ENCODE data around the gene MEIS1.
"Not testable (repeated sequence)": the region's sequence is repeated elsewhere in the genome, so short reads cannot be mapped to it uniquely, and the experiment has no call there.

MEIS1 gene

DNA sequence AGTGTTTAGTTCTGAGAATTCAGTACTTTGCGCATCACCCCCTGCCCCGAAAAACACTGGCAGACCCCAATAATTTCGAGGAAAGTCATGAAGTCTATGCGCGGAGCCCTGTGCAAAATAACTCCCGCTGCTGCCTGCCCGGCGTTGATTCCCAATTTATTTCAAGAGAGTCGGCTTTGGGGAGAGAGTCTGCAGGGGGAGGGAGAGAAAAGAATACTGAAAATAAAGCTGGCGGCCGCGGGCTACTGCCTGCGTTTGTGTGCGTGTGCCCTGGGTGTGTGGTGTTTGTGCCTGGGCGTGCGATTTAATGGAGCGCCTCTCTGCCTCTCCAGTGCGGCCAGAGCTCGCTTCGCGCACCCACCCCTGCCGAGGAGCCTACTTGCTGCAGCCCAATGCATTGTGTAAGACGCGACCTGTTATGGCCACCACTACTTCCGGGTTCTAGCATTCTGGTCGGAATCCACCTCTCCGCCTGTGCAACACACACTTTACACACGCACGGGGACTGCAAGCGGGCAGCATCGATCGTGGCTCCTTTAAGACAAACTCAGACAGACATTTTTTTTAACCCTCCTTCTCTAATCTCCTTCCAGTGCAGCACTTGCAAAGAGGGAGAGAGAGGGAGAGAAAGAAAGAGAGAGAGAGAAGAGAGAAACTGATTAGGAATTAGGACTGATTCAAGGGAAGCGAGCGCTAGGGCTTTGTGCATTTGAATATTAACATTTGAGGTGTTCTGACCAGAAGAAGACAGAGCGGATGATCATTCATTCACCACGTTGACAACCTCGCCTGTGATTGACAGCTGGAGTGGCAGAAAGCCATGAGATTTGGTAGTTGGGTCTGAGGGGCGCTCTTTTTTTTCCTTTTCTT, at the start of gene MEIS1:
Gene MEIS1, plus strand, starts transcription at position 447 of the 870 bp plus-strand sequence. CDS start 732 bp downstream, outside the sequence.
- DNase-seq (ENCODE audit: low spot score): peak; percentile 43

DNA sequence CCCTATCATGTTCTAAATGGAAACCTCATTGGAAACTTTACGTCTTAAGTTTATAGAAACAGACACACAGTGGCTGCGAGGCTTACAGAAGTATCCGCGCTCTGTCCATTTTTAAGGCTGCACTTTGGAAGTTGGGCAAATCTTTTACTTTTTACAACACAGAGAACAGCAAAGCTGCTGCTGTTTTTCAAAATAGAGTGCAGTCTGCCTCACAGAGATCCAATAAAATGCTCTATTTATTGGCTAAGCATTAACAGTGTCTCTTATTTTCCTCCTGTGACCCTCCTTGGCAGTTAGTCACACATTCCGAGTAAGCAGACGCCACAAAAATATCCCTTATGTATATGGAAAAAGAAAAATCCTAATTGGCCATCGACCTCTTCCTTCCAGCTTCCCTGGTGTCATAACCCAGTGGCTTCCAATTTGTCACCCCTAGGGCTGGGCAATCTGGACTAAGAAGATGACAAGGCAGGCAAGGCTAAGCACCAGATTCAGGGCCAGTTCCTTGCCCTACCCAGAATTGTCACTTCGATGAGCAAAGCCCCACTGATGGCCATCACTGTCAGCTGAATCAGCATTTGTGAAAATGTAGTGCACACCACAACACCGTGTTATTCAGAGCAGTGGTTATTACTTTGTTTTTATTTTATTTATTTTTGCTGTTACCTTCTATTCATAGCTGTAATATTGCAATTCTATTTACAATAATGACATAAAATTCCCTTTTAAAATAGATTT, 47.7 kb upstream of the MEIS1 start:
- DNase-seq (ENCODE audit: low spot score): no peak

DNA sequence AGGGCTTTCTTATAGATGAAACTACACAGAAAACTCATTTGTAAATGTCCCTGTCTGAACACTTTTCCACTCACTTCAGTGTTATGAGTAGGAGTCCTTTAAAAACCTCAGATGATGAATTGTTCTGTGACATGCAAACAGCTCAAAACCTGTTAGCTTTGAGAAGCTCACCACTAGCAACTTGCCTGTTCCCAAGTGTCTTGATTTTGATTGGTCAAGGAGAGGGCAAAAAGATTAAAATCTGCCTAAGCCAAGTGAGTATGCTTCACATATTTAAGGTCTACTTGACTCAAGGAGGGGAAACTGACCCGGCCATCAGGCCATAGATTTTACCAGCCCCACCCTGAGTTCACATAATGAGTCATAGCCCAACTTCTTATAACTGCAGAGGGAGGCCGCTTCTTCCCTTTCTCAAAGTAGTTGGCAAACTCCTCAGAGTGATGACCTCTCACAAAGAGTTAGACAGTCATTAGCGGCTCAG, 45.2 kb upstream of the MEIS1 start:
- no peak for DNase-seq (ENCODE audit: low spot score)

DNA sequence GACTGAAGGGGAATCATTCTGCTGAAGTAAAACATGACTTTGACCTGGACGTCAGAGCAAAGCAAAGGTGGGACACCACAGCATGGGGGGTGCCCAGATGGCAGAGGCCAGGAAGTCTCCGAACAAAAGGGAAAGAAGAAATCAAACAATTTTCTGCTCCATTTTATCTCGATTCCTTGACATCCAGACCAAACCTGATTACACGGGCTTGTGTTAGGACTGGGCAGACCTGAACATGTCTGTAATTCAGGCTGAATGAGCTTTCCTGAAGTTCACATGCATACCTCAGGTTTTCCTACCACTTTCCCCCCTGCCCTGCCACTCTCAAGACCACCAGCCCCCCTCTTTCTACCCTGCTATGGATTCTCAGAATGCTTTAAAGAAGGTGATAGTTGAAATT, 44.8 kb upstream of the MEIS1 start:
- no peak for DNase-seq (ENCODE audit: low spot score)

DNA sequence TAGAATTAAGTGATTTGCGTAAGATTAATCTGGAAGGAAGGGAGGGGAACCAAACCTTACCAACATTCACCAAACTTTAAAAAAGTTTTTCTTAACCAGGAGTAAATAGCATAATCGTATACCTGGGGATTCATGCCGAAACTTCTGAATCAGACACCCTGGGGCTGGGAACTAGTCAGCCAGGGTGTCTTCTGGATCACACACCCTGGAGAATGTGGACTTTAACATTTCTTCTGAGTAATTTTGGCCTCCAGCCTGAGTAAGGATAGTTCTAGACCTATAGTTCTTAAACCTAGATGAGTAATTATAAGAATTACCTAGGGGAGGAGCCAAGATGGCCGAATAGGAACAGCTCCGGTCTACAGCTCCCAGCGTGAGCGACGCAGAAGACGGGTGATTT, 44.1 kb upstream of the MEIS1 start:
- DNase-seq (ENCODE audit: low spot score): no peak

DNA sequence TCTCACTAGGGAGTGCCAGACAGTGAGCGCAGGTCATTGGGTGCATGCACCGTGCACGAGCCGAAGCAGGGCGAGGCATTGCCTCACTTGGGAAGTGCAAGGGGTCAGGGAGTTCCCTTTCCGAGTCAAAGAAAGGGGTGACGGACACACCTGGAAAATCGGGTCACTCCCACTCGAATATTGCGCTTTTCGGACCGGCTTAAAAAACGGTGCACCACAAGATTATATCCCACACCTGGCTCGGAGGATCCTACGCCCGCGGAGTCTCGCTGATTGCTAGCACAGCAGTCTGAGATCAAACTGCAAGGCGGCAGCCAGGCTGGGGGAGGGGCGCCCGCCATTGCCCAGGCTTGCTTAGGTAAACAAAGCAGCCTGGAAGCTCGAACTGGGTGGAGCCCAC, 43.7 kb upstream of the MEIS1 start:
- DNase-seq (ENCODE audit: low spot score): not testable (repeated sequence)

DNA sequence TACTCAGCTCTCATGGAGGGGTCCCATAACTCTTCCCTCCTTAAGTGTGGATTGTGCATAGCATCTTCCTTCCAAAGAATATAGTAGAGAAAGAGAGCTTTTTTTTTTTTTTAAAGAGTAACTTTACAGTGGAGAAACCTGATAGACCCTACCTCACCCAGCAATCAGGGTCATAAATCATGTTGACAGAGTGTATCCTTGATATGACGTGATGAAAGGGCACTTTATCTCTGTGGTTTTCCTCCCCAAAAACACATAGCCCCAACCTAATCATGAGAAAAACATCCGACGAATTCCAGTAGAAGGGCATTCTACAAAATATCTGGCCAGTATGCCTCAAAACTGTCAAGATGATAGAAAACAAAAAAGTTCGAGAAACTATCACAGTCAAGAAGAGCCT, 29.5 kb upstream of the MEIS1 start:
- no peak for DNase-seq (ENCODE audit: low spot score)

DNA sequence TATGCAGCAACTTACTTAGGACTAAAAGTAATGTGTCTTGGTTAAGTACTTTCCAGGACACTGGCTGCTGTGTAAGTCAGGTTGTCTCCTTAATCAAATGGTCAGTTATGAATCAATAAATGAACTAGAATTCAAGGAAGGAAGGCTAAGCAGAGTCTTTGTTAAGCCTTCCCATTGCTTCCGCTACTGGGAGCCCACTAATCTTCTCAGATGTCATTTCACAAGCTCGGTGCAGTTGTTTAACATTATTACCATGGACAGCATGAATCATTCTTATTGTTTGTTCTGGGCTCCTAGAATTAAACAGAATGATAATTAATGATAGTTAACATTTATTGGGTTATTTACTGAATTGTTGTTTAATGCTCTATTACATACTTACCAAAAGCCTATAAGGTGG, 26.0 kb upstream of the MEIS1 start:
- no peak for DNase-seq (ENCODE audit: low spot score)

DNA sequence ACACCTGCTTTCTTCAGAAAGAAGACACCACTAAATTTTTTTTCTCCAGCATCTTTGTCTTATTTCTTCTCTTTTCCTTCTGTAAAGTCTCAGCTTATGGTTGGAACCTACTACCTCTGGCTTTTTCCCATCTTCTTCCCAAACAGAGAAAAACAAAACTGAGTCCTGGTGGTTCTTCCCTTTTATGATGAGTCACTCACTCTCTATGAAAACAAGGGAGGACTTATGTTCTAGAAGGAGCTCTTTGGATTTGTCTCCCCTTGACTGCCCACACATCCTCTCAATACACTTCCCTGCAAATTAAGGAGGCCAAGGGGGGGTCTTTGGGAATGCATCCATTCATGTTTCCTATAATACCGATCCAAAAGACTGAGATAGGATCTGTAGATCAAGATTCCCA, 22.1 kb upstream of the MEIS1 start:
- no peak for DNase-seq (ENCODE audit: low spot score)

DNA sequence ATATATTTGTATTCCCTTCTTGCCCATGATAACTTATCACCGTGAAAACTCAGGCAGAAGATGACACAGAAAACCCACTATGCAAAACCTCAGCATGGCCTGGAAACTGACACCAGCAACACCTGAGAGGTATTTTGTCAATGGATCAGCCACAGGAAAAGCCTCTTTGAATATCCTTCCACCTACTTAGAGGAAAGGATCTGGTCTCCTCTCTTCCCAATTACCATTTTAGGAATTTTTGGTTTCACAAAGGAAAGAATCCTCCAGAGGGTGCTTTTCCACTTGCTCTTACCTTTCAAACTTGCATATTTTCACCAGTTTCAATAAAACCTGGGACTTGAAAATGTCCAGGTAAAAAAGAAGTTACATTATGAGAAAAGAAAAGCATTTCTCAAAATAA, 20.0 kb upstream of the MEIS1 start:
- DNase-seq (ENCODE audit: low spot score): no peak

DNA sequence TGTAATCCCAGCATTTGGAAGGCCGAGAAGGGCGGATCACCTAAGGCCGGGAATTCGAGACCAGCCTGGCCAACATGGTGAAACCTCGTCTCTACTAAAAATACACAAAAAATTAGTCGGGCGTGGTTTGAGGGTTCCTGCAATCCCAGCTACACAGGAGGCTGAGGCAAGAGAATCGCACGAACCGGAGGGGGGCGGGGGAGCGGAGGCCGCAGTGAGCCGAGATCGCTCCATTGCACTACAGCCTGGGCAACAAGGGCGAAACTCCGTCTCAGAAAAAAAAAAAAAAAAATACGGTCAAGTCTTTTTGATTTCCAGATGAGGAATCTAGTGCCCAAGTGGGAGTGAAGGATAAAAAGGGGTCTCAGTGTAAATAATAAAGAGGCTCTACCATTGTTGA, 16.5 kb upstream of the MEIS1 start:
- DNase-seq (ENCODE audit: low spot score): no peak

DNA sequence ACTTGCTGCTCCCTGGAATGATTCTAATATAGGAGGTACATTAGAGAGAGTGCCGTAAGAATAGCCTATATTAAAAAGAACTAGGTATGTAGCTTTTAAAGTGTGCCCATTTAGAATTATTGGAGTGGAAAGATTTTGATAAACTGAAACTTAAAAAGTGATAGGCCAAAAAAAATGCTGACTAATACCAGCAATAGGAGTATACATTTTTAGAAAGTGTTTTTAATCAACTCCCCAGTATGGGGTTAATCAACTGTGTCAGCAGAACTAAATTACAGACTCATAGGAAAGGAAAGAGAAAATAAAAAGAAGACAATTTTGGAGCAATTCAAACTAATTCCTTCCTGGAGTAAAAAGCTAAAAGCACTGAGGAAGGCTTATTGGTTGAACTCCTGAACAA, 13.3 kb upstream of the MEIS1 start:
- no peak for DNase-seq (ENCODE audit: low spot score)

DNA sequence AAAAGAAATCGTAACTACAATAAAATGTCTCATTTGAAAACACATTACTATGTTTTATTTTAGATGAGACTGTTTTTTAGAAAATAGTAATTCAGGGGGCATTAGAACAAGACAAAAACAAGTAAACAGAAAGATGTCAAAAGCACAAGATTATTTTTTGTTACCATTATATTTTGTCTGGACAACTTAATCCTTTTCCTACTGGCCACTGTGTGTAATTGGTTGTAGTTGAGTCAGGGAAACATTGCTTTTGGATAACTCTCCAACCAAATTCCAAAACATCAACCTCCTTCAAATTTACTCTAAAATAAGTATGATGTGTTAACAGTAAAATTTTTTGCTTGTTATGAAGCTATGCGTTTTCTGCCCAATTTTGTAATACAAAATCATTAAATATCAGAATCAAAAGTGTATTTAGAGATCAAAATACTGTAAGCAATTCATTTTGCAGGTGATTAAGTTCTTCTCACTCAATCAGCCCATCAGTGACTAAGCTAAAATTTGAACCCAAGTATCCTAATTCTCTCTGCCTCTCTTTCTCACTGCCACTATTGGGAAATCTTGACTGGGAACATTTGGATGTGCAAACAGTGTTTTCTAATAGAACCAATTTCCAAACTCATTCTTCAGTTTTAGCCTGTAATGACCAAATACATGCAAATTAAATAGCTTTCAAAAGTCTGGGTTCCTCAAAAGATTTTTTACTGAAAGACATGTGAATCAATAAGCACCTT, 11.4 kb upstream of the MEIS1 start:
- no peak for DNase-seq (ENCODE audit: low spot score)

DNA sequence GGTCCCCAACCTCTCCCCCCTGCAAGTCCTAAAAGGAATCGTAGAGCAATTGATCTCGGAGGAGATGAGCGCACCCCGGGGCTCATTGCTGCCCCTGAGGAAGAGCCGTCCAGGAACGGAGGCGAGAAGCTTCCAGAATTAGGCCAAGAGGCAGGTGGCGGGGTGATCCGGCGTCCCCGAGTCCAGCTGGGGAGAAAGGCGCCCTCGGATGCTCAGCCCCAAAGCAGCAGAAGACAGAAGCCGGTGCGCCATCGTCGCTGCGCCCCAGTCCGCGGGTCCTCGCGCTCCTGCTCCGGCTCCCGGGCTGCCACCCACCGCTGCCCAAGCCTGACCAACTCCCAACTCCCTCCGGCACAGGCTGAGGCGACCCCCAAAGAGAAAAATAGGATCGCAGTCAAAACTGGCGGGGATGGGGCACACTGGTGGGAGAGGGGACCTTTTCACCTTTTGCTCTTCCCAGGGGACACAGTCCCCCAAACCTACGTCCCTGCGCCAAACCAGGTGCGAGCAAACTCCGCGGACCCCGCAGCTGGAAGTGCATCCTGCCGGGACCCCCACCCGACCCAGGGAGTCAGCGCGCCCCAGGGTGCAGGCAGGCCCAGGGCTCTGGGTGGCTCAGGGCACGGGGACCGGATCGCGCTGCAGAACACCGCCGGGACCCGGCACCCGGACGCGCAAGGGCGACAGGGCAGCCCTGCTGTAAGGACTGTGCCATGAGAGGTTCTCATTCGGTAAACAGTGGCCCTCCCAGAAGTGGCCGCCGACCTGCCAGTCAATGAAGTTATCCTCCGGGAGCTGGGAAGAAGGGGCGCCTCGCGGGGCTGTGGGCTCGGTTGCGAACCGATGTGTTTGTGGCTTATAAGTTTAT, 8.4 kb upstream of the MEIS1 start:
- DNase-seq (ENCODE audit: low spot score): no peak

DNA sequence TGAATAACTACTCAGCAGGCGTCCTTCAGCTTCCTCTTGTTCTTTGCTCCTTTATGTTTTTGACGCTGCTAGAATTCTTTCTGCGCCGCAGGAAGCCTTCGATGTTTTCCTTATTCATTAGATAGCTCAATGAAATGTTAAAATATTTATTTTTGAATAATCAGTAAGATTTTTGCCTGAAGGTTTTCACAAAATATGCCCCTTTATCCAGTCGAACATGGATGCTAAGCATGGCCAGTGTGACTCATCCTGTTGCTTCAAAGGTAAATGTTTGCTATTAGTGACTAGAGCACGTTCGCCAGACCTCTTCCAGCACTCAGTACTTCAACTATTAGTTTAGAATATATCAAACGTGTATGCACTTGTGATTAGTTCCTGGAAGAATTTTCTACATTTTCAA, 7.6 kb upstream of the MEIS1 start:
- DNase-seq (ENCODE audit: low spot score): no peak

DNA sequence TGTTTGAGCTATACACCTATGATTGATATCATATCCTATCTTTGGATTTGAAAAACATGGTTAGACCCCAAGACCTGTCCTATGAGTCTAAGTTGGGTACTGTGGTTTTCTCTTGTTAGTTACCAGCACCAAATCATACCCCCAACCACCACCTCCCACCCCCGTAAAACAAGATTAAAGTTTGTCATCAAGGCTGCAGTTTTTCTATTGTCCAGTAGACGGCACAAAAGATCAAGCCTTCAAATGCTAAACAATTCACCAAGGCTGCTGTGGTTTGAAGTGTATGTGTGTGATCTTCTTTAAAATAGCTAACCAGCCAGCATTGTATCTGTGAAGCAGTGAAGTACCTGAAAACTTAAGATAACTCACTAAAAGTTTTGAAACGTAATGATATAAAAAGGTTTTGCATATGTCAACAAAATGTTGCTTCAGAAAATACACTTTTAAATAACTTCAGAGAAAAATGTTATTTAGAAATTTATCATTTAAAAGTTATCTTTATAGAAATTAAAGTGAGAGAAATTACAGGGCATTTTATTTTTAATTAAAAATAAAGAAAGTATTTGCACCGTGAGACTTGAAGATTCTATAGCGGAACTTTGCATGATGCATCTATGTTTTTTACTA, 5.8 kb upstream of the MEIS1 start:
- no peak for DNase-seq (ENCODE audit: low spot score)

DNA sequence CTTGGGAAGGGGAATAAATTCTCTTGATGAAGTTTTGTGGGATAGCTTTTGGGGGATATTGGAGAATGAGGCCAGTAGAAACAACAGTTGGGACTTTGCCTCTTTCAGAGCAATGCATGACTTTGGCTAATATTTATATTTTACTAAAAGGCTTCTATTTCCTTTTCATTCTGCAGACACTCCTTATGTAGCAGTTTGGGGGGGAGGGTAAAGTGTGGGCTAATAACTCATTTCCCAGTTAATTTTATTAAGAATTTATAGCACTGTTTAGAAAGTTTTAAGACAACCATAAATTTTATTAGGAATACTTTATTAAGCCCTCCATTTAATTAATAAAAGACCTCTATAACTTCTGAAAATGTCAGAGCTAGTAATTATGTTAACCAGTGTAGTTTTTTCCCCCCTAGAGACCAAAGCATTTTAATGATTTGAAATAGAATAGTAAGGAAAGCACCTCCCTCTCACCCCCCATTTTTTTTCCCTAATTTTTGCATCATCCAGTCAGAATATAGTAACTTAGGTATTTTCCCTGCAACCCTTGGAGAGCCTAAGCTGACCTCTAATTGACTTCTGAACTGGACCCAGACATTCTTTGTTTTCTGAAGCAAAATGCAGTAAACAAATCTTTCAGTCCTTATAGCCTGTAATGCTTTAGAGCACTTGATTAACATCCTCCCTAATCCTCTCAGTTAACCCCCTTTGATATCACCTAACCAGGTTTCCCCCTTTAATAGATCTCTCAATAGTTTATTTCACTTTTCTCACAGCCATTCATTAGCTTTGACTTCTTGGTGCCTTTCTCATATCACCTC, 5.0 kb upstream of the MEIS1 start:
- no peak for DNase-seq (ENCODE audit: low spot score)

DNA sequence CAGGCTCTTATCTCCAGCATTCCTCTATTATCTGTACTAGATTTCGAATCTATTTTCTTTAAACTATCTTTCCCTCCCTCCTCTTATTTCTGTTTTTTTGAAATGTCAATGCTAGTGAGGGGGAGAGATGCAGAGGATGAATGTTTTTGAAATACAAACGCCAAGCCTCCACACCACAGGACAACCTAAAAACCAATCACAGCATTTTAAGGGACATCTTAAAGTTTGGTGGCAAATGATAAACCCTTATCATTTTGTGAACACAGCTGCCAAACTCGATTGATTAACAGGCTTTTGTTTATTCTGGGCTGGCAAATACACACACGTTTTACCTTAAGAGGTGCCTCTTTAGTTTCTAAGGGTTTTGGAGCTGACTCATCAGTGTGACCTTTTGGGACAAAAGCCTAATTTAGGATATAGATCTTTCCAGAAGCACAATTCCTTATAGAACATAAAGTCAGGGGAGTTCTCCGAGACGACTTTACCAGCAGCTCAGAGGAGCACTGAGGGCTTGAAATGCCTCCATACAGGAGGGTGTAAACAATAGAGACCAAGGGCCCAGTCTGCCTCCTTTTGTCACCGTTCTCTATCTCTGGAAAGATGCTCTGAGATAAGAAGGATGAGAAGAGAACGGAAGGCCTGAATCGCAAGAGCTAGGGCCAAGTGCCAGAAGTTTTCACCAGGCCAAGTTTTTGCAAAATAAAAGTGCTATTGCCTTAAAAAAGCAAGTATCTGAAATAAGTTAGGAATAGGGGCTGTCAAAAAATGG, 4.2 kb upstream of the MEIS1 start:
- no peak for DNase-seq (ENCODE audit: low spot score)

DNA sequence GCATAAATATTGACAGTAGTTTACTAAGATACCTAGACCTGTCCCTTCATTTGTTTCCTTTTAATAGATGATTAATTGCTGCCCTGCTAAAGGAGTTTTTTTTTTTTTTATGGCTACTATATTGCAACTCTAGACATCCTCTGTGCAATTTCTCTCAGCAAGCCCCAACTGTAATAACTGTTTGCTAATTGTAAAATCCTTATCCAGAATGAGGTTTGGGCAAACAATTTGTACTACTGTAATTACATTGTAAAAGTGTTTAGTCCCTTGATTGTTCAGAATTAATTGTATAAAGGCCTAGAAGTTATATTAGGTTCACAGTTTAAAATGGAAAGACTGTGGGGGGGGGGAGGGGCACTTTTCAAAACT, 3.7 kb upstream of the MEIS1 start:
- no peak for DNase-seq (ENCODE audit: low spot score)
